Activated T-cell treated with anti-CD3 and anti-CD28 coated beads, Interleukin-2, amount 50 U/mL, for 72 hours (primary cell): Measurements from ENCODE around the gene RTL5. TPM values are rescaled to one million over a fixed set of nuclear protein-coding genes. Genes with fewer than 3 reads are reported as not detected.

Source experiments
- ATAC-seq, 2 donors: fragments of 150-1000 bp; cut with Tn5 transposase; replicated peaks in 1 of 2; 2 replicates each; pipeline ENCODE4 v1.10.0; 2021; ENCODE audit warnings: moderate library complexity in 2 of 2, mild to moderate bottlenecking in 1 of 2
- DNase-seq, 2 donors: peaks; one replicate each; pipeline ENCODE4 v3.0.0; 2021 to 2022; ENCODE audit warnings: mixed read lengths in 1 of 2
- H3K27ac Mint-ChIP-seq: one replicate; pipeline ENCODE4 v1.8.0; 2022; ENCODE audit warnings: mild to moderate bottlenecking, moderate library complexity, mixed read lengths
- H3K27me3 Mint-ChIP-seq: one replicate; pipeline ENCODE4 v1.8.0; 2022; ENCODE audit warnings: low read depth, mixed read lengths
- H3K36me3 Mint-ChIP-seq, 2 donors: one replicate each; pipeline ENCODE4 v1.8.0; 2022; ENCODE audit warnings: mixed read lengths in 2 of 2, mild to moderate bottlenecking in 1 of 2; ENCODE audit not compliant: insufficient read depth in 2 of 2
- H3K4me1 Mint-ChIP-seq: one replicate; pipeline ENCODE4 v1.8.0; 2022; ENCODE audit warnings: low read depth, mixed read lengths
- H3K4me3 Mint-ChIP-seq, 2 donors: one replicate each; pipeline ENCODE4 v1.8.0; 2022; ENCODE audit warnings: mild to moderate bottlenecking in 2 of 2, mixed read lengths in 2 of 2, moderate library complexity in 2 of 2
- H3K9me3 Mint-ChIP-seq, 2 donors: one replicate each; pipeline ENCODE4 v1.8.0; 2022; ENCODE audit warnings: mixed read lengths in 2 of 2
- total RNA-seq, 2 donors: library from RNA; stranded (reverse); gene quantifications; one replicate each; pipeline ENCODE4 v1.2.3, GENCODE V29; 2022

RTL5 gene
- total RNA-seq, 2 donors from 2014 or later, result 0.17 to 0.74 TPM

GRCh38 chrX:72142094-72142793 is 10.5 kb upstream of the RTL5 start:
- no peak overlapping the region for H3K4me3 Mint-ChIP-seq
- H3K36me3 Mint-ChIP-seq, result no peaks in the 10 kb centered on the region
- H3K4me1 Mint-ChIP-seq, result peaks cover 30% of the 10 kb centered on the region
- H3K27me3 Mint-ChIP-seq, result peaks cover 67% of the 10 kb centered on the region
- H3K27ac Mint-ChIP-seq, result no peak overlapping the region
- ATAC-seq, result no peak
- no peaks in the 10 kb centered on the region for H3K9me3 Mint-ChIP-seq
- DNase-seq, result no peak

- Mint-ChIP-seq H3K4me3 (peak overlapping the region; percentile 16 to 32), H3K4me1 (peaks cover 30% of the 10 kb centered on the region), H3K27ac (no peak overlapping the region), H3K27me3 (peaks cover 67% of the 10 kb centered on the region), H3K9me3 (no peaks in the 10 kb centered on the region), H3K36me3 (no peaks in the 10 kb centered on the region)
- DNase-seq (no peak), ATAC-seq (peak; percentile 60 to 62)
Measured at GRCh38 chrX:72141372-72142004, 9.8 kb upstream of the RTL5 start.

- no peak for DNase-seq
- Mint-ChIP-seq H3K27me3 (peaks cover 70% of the 10 kb centered on the region), H3K4me3 (no peak overlapping the region), H3K9me3 (no peaks in the 10 kb centered on the region), H3K27ac (no peak overlapping the region), H3K4me1 (peaks cover 26% of the 10 kb centered on the region), H3K36me3 (no peaks in the 10 kb centered on the region)
- no peak for ATAC-seq
Measured at GRCh38 chrX:72139538-72139937, 7.8 kb upstream of the RTL5 start.

- ATAC-seq, result no peak
- peaks cover 72% of the 10 kb centered on the region for H3K27me3 Mint-ChIP-seq
- H3K4me3 Mint-ChIP-seq, result no peak overlapping the region
- H3K9me3 Mint-ChIP-seq, result no peaks in the 10 kb centered on the region
- no peak overlapping the region for H3K27ac Mint-ChIP-seq
- no peaks in the 10 kb centered on the region for H3K36me3 Mint-ChIP-seq
- peaks cover 15% of the 10 kb centered on the region for H3K4me1 Mint-ChIP-seq
- no peak for DNase-seq
Measured at GRCh38 chrX:72137846-72138495, 6.3 kb upstream of the RTL5 start.

- Mint-ChIP-seq H3K9me3 (no peaks in the 10 kb centered on the region), H3K27me3 (peaks cover 65% of the 10 kb centered on the region), H3K36me3 (no peaks in the 10 kb centered on the region), H3K4me1 (no peaks in the 10 kb centered on the region), H3K27ac (no peak overlapping the region), H3K4me3 (no peak overlapping the region)
- no peak for DNase-seq
- no peak for ATAC-seq
Measured at GRCh38 chrX:72133851-72134546, 2.3 kb upstream of the RTL5 start.

- H3K4me1 Mint-ChIP-seq, result no peaks in the 10 kb centered on the region
- peak overlapping the region; percentile 77 to 87 for H3K4me3 Mint-ChIP-seq
- DNase-seq (no peak), ATAC-seq (no peak)
- H3K27ac Mint-ChIP-seq, result no peak overlapping the region
- peaks cover 79% of the 10 kb centered on the region for H3K27me3 Mint-ChIP-seq
- H3K9me3 Mint-ChIP-seq, result no peaks in the 10 kb centered on the region
- H3K36me3 Mint-ChIP-seq, result no peaks in the 10 kb centered on the region
Measured at GRCh38 chrX:72132456-72132855, 741 bp upstream of the RTL5 start.

GRCh38 chrX:72130762-72131250 is 909 bp downstream of the RTL5 start:
- Mint-ChIP-seq H3K27me3 (peaks cover 83% of the 10 kb centered on the region), H3K9me3 (no peaks in the 10 kb centered on the region), H3K36me3 (no peaks in the 10 kb centered on the region), H3K4me3 (peak overlapping the region; percentile 47 to 73), H3K27ac (no peak overlapping the region), H3K4me1 (no peaks in the 10 kb centered on the region)
- ATAC-seq, result no peak
- DNase-seq, result no peak

- DNase-seq (no peak), ATAC-seq (no peak)
- no peak overlapping the region for H3K27ac Mint-ChIP-seq
- H3K4me1 Mint-ChIP-seq, result no peaks in the 10 kb centered on the region
- no peaks in the 10 kb centered on the region for H3K36me3 Mint-ChIP-seq
- H3K27me3 Mint-ChIP-seq, result peaks cover 83% of the 10 kb centered on the region
- H3K4me3 Mint-ChIP-seq, result peak overlapping the region in 1 of 2 donors; percentile 22
- no peaks in the 10 kb centered on the region for H3K9me3 Mint-ChIP-seq
Measured at GRCh38 chrX:72130156-72130761, 1.5 kb downstream of the RTL5 start.

GRCh38 chrX:72129661-72130060 is 2.1 kb downstream of the RTL5 start:
- Mint-ChIP-seq H3K27ac (no peak overlapping the region), H3K4me1 (no peaks in the 10 kb centered on the region), H3K36me3 (no peaks in the 10 kb centered on the region), H3K4me3 (no peak overlapping the region), H3K27me3 (peaks cover 83% of the 10 kb centered on the region), H3K9me3 (no peaks in the 10 kb centered on the region)
- no peak for ATAC-seq
- DNase-seq, result no peak

GRCh38 chrX:72128881-72129280 is 2.8 kb downstream of the RTL5 start:
- ATAC-seq (peak in 1 of 2 donors; percentile 26), DNase-seq (peak in 1 of 2 donors; percentile 18)
- Mint-ChIP-seq H3K4me3 (peak overlapping the region in 1 of 2 donors; percentile 58), H3K36me3 (no peaks in the 10 kb centered on the region), H3K4me1 (no peaks in the 10 kb centered on the region), H3K27ac (no peak overlapping the region), H3K27me3 (peaks cover 88% of the 10 kb centered on the region), H3K9me3 (no peaks in the 10 kb centered on the region)

- Mint-ChIP-seq H3K36me3 (no peaks in the 10 kb centered on the region), H3K4me3 (no peak overlapping the region), H3K4me1 (peaks cover 5% of the 10 kb centered on the region), H3K27me3 (peaks cover 90% of the 10 kb centered on the region), H3K9me3 (no peaks in the 10 kb centered on the region), H3K27ac (no peak overlapping the region)
- no peak for ATAC-seq
- DNase-seq, result no peak
Measured at GRCh38 chrX:72128183-72128834, 3.4 kb downstream of the RTL5 start.

GRCh38 chrX:72127332-72127731 is 4.4 kb downstream of the RTL5 start:
- H3K36me3 Mint-ChIP-seq, result no peaks in the 10 kb centered on the region
- DNase-seq, result no peak
- ATAC-seq, result no peak
- peaks cover 11% of the 10 kb centered on the region for H3K4me1 Mint-ChIP-seq
- H3K4me3 Mint-ChIP-seq, result no peak overlapping the region
- H3K27me3 Mint-ChIP-seq, result peaks cover 89% of the 10 kb centered on the region
- H3K9me3 Mint-ChIP-seq, result no peaks in the 10 kb centered on the region
- H3K27ac Mint-ChIP-seq, result no peak overlapping the region
